Keratinocyte (primary cell): ENCODE measurements around the gene BAZ1B. TPM values are rescaled to one million over a fixed set of nuclear protein-coding genes. Genes with fewer than 3 reads are reported as not detected.
A peak's percentile ranks its signal among the peaks of the same experiment; 100 is the strongest.

ENCODE experiments used
- DNase-seq: peaks from one replicate; pipeline ENCODE4 v3.0.0-alpha.2; 2011; ENCODE audit warnings: low read depth, missing footprints, low spot score
- FAIRE-seq: peaks from 2 replicates; lab custom pipeline; 2011; peaks lifted over from hg19 to GRCh38; lab: Jason Lieb, UNC
- H2AFZ ChIP-seq: 2 replicates; pipeline ENCODE4 v1.6.0; 2012; ENCODE audit warnings: low read length, control low read depth, inconsistent platforms; ENCODE audit not compliant: control insufficient read depth
- H3K27ac ChIP-seq: 2 replicates; pipeline ENCODE4 v1.5.1; 2011; ENCODE audit warnings: low read length; ENCODE audit not compliant: control insufficient read depth, insufficient read depth
- H3K27me3 ChIP-seq: 3 replicates; pipeline ENCODE4 v1.6.0; 2011; ENCODE audit warnings: low read length; ENCODE audit not compliant: control insufficient read depth, insufficient read depth; ENCODE audit errors: extremely low read depth
- H3K36me3 ChIP-seq, 2 experiments: 2 replicates in 1 of 2; 3 replicates in 1 of 2; pipeline ENCODE4 v1.5.1; 2011; ENCODE audit warnings: low read length in 2 of 2, mild to moderate bottlenecking in 1 of 2; ENCODE audit not compliant: control insufficient read depth in 2 of 2, insufficient read depth in 2 of 2; ENCODE audit errors: extremely low read depth in 1 of 2
- H3K4me1 ChIP-seq: 3 replicates; pipeline ENCODE4 v1.5.1; 2011; ENCODE audit warnings: low read length; ENCODE audit not compliant: control insufficient read depth, insufficient read depth; ENCODE audit errors: extremely low read depth
- H3K4me2 ChIP-seq: 3 replicates; pipeline ENCODE4 v1.6.0; 2011; ENCODE audit warnings: low read depth, low read length; ENCODE audit not compliant: control insufficient read depth, insufficient read depth; ENCODE audit errors: extremely low read depth
- H3K4me3 ChIP-seq, 3 experiments: fragments of 200-600 bp in 1 of 3; sonication (generic) in 1 of 3; 2 replicates in 2 of 3; 3 replicates in 1 of 3; pipeline ENCODE4 v1.5.1; 2011 to 2016; ENCODE audit warnings: low read length in 3 of 3, mild to moderate bottlenecking in 3 of 3, control low read depth in 2 of 3, inconsistent platforms in 1 of 3, low read depth in 1 of 3, mixed read lengths in 1 of 3, mixed run types in 1 of 3, moderate library complexity in 1 of 3; ENCODE audit not compliant: control insufficient read depth in 2 of 3, insufficient read depth in 2 of 3; ENCODE audit errors: extremely low read depth in 1 of 3
- H3K79me2 ChIP-seq: 2 replicates; pipeline ENCODE4 v1.6.0; 2012; ENCODE audit warnings: low read length; ENCODE audit not compliant: control insufficient read depth, insufficient read depth
- H3K9ac ChIP-seq: 3 replicates; pipeline ENCODE4 v1.6.0; 2011; ENCODE audit warnings: low read length; ENCODE audit not compliant: control insufficient read depth, insufficient read depth; ENCODE audit errors: extremely low read depth
- H3K9me1 ChIP-seq: 3 replicates; pipeline ENCODE4 v1.6.0; 2011; ENCODE audit warnings: low read length; ENCODE audit not compliant: control insufficient read depth, insufficient read depth; ENCODE audit errors: extremely low read depth
- H3K9me3 ChIP-seq: 2 replicates; pipeline ENCODE4 v1.5.1; 2012; ENCODE audit warnings: low read depth, low read length; ENCODE audit not compliant: control insufficient read depth
- H4K20me1 ChIP-seq: 3 replicates; pipeline ENCODE4 v1.6.0; 2011; ENCODE audit warnings: low read length; ENCODE audit not compliant: control insufficient read depth, insufficient read depth; ENCODE audit errors: extremely low read depth
- CTCF ChIP-seq, 3 experiments: IDR thresholded peaks in 1 of 3; conservative IDR thresholded peaks in 1 of 3; optimal IDR thresholded peaks in 1 of 3; 2 replicates in 2 of 3; 3 replicates in 1 of 3; pipeline versions ENCODE3 to v1.5.1; 2011; ENCODE audit warnings: low read length in 3 of 3, mild to moderate bottlenecking in 3 of 3, moderate library complexity in 2 of 3, control low read depth in 1 of 3, inconsistent platforms in 1 of 3; ENCODE audit not compliant: insufficient read depth in 2 of 3; ENCODE audit errors: extremely low read depth in 1 of 3
- EZH2 ChIP-seq: IDR thresholded peaks from one replicate; pipeline ENCODE4 v1.6.1; 2012; ENCODE audit warnings: inconsistent platforms, mild to moderate bottlenecking, low read length, moderate library complexity
- dilution Hi-C: fragments of 300-500 bp; cut with MboI; formaldehyde crosslinking; loops from one replicate; pipeline ENCODE4 v1.7.0; 2020; ENCODE audit warnings: low sequenced_read_pairs; ENCODE audit not compliant: extremely low pct_ligation_motif_present
- polyA plus RNA-seq, 5 experiments: library from polyadenylated mRNA; depleted of rRNA in 3 of 5; stranded (reverse) in 3 of 5; stranded (forward) in 1 of 5; unstranded in 1 of 5; fragments of >200 nt; gene quantifications; 1 replicate in 1 of 5; 2 replicates in 3 of 5; 3 replicates in 1 of 5; pipeline versions ENCODE4 v1.2.1 to v1.2.3, GENCODE V29; 2011 to 2012; ENCODE audit warnings: missing spikeins in 2 of 5, low read depth in 1 of 5, low replicate concordance in 1 of 5

BAZ1B gene
- polyA plus RNA-seq, 1 donor (not counting 4 experiments of a cell fraction or from before 2014, with no cell fraction given): 24.3 TPM

- TF ChIP-seq CTCF (optimal IDR thresholded peaks at IDR 0.05 in 1 of 3, IDR thresholded peaks at IDR 0.05 in 1 of 3, conservative IDR thresholded peaks at IDR 0.05 in 1 of 3; ENCODE audit: extremely low read depth in 1 of 3, insufficient read depth in 2 of 3, low read length in 3 of 3) (no peak), EZH2 (no peak)
- H3K4me1 ChIP-seq: peaks cover 25% of the 10 kb centered on the region
- H3K27me3 ChIP-seq: no peaks in the 10 kb centered on the region
- H3K4me3 ChIP-seq: peak overlapping the region; percentile 70 to 96 (median 82)
- peaks cover 6% of the 10 kb centered on the region for H4K20me1 ChIP-seq
- H3K36me3 ChIP-seq: peaks cover under 1 to 3% of the 10 kb centered on the region in 2 experiments
- DNase-seq (peak; percentile 35), FAIRE-seq (no peak)
- peak overlapping the region; percentile 80 for H3K27ac ChIP-seq
- peaks cover 6% of the 10 kb centered on the region for H3K9me1 ChIP-seq
- peaks cover 46% of the 10 kb centered on the region for H3K79me2 ChIP-seq
- H3K4me2 ChIP-seq: peak overlapping the region; percentile 86
- dilution Hi-C loops: no loop called here
- no peaks in the 10 kb centered on the region for H3K9me3 ChIP-seq
- H2AFZ ChIP-seq: peak overlapping the region; percentile 49
- H3K9ac ChIP-seq: peak overlapping the region; percentile 92
Observed at GRCh38 chr7:73557108-73557396, 35.0 kb upstream of the BAZ1B start.

GRCh38 chr7:73556208-73557107 is 34.4 kb upstream of the BAZ1B start:
- Histone ChIP-seq H3K9me3 (no peaks in the 10 kb centered on the region), H3K4me1 (peaks cover 25% of the 10 kb centered on the region), H3K4me3 (peak overlapping the region; percentile 70 to 96 (median 82)), H3K27ac (peak overlapping the region; percentile 50), H3K9ac (peak overlapping the region; percentile 92), H3K27me3 (no peaks in the 10 kb centered on the region), H3K79me2 (peaks cover 46% of the 10 kb centered on the region), H3K9me1 (peaks cover 6% of the 10 kb centered on the region), H3K36me3 (peaks cover 3% of the 10 kb centered on the region in 2 experiments), H2AFZ (peak overlapping the region; percentile 3), H4K20me1 (peaks cover 6% of the 10 kb centered on the region), H3K4me2 (peak overlapping the region; percentile 86)
- no peak for TF ChIP-seq EZH2
- TF ChIP-seq CTCF (optimal IDR thresholded peaks at IDR 0.05 in 1 of 3, IDR thresholded peaks at IDR 0.05 in 1 of 3, conservative IDR thresholded peaks at IDR 0.05 in 1 of 3; ENCODE audit: extremely low read depth in 1 of 3, insufficient read depth in 2 of 3, low read length in 3 of 3): no peak
- FAIRE-seq (no peak), DNase-seq (no peak)
- dilution Hi-C loops: no loop called here
